Keratinocyte (primary cell): ENCODE data around the gene ITPA.

ENCODE experiments used
- CTCF ChIP-seq, 3 experiments: IDR thresholded peaks in 1 of 3; conservative IDR thresholded peaks in 1 of 3; optimal IDR thresholded peaks in 1 of 3; 2 replicates in 2 of 3; 3 replicates in 1 of 3; pipeline versions ENCODE3 to v1.5.1; 2011; ENCODE audit warnings: low read length in 3 of 3, mild to moderate bottlenecking in 3 of 3, moderate library complexity in 2 of 3, control low read depth in 1 of 3, inconsistent platforms in 1 of 3; ENCODE audit not compliant: insufficient read depth in 2 of 3; ENCODE audit errors: extremely low read depth in 1 of 3
- EZH2 ChIP-seq: IDR thresholded peaks from one replicate; pipeline ENCODE4 v1.6.1; 2012; ENCODE audit warnings: inconsistent platforms, mild to moderate bottlenecking, low read length, moderate library complexity

- TF ChIP-seq EZH2 (no peak), CTCF (optimal IDR thresholded peaks at IDR 0.05 in 1 of 3, IDR thresholded peaks at IDR 0.05 in 1 of 3, conservative IDR thresholded peaks at IDR 0.05 in 1 of 3; ENCODE audit: extremely low read depth in 1 of 3, insufficient read depth in 2 of 3, low read length in 3 of 3) (no peak)
These were observed 32.9 kb downstream of the ITPA start for GRCh38 chr20:3242172-3242692.
